ENCODE measurements around the gene IGF2BP2.

GRCh38 chr3:185828755-185829154, 3.9 kb upstream of the IGF2BP2 start:
- TF ChIP-seq SP1 (IDR thresholded peaks at IDR 0.05; ENCODE audit: low read depth, low read length), result no peak
- no peak for TF ChIP-seq EZH2 (IDR thresholded peaks at IDR 0.05; ENCODE audit: low read depth, low read length, severe bottlenecking)
- no peak for TF ChIP-seq EGR1 (IDR thresholded peaks at IDR 0.05; ENCODE audit: borderline replicate concordance, low read depth, low read length)
- no peak for TF ChIP-seq TEAD4 (IDR thresholded peaks at IDR 0.05; ENCODE audit: low read depth, low read length)
- TF ChIP-seq, protein P1, sequence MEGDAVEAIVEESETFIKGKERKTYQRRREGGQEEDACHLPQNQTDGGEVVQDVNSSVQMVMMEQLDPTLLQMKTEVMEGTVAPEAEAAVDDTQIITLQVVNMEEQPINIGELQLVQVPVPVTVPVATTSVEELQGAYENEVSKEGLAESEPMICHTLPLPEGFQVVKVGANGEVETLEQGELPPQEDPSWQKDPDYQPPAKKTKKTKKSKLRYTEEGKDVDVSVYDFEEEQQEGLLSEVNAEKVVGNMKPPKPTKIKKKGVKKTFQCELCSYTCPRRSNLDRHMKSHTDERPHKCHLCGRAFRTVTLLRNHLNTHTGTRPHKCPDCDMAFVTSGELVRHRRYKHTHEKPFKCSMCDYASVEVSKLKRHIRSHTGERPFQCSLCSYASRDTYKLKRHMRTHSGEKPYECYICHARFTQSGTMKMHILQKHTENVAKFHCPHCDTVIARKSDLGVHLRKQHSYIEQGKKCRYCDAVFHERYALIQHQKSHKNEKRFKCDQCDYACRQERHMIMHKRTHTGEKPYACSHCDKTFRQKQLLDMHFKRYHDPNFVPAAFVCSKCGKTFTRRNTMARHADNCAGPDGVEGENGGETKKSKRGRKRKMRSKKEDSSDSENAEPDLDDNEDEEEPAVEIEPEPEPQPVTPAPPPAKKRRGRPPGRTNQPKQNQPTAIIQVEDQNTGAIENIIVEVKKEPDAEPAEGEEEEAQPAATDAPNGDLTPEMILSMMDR (IDR thresholded peaks at IDR 0.05; ENCODE audit: control extremely low read depth in 1 of 3, insufficient read depth in 1 of 3, low read depth in 1 of 3, low read length in 3 of 3), result no peak
- no peak for TF ChIP-seq JUN (IDR thresholded peaks at IDR 0.05; ENCODE audit: low read depth, low read length)
- no peak for TF ChIP-seq USF2 (IDR thresholded peaks at IDR 0.05; ENCODE audit: low read length)
- no peak for TF ChIP-seq EP300 (IDR thresholded peaks at IDR 0.05; ENCODE audit: borderline replicate concordance in 1 of 2, low read depth in 2 of 2, low read length in 2 of 2)
- TF ChIP-seq POLR2AphosphoS5 (IDR thresholded peaks at IDR 0.05; ENCODE audit: low read depth, low read length), result no peak

Data from H1 (cell line).